HG03439 (cell line): ENCODE data around the gene SLC22A6.
"Not testable (repeated sequence)": the region's sequence is repeated elsewhere in the genome, so short reads cannot be mapped to it uniquely, and the experiment has no call there.

Source experiments
- ATAC-seq: cut with Tn5 transposase; IDR thresholded peaks from one replicate; pipeline ENCODE4 v1.9.1; 2021; ENCODE audit warnings: mild to moderate bottlenecking, moderate library complexity; ENCODE audit not compliant: unreplicated experiment

SLC22A6 gene

GRCh38 chr11:62985041-62985750, 429 bp upstream of the SLC22A6 start:
- ATAC-seq, result no peak

GRCh38 chr11:62983536-62984199, 1.1 kb downstream of the SLC22A6 start:
- ATAC-seq, result no peak

- no peak for ATAC-seq
These were observed 3.0 kb downstream of the SLC22A6 start for GRCh38 chr11:62981743-62982142.

- no peak for ATAC-seq
These were observed 4.5 kb downstream of the SLC22A6 start for GRCh38 chr11:62980133-62980760.

- no peak for ATAC-seq
These were observed 8.7 kb downstream of the SLC22A6 start for GRCh38 chr11:62976109-62976508.

- ATAC-seq, result no peak
These were observed 9.8 kb downstream of the SLC22A6 start for GRCh38 chr11:62974848-62975522.

- ATAC-seq, result no peak
These were observed 19.2 kb downstream of the SLC22A6 start for GRCh38 chr11:62965574-62965973.

- ATAC-seq, result no peak
These were observed 22.4 kb downstream of the SLC22A6 start for GRCh38 chr11:62962391-62962790.

GRCh38 chr11:62961017-62961570, 23.7 kb downstream of the SLC22A6 start:
- ATAC-seq, result no peak

- no peak for ATAC-seq
These were observed 25.3 kb downstream of the SLC22A6 start for GRCh38 chr11:62959422-62959980.

- ATAC-seq, result no peak
These were observed 26.0 kb downstream of the SLC22A6 start for GRCh38 chr11:62958547-62959421.

- ATAC-seq, result no peak
These were observed 27.6 kb downstream of the SLC22A6 start for GRCh38 chr11:62957147-62957546.

- ATAC-seq, result no peak
These were observed 30.3 kb downstream of the SLC22A6 start for GRCh38 chr11:62954478-62954877.

GRCh38 chr11:62953811-62954210, 31.0 kb downstream of the SLC22A6 start:
- ATAC-seq, result no peak

GRCh38 chr11:62948765-62949320, 35.9 kb downstream of the SLC22A6 start:
- ATAC-seq, result no peak

GRCh38 chr11:62945538-62945937, 39.2 kb downstream of the SLC22A6 start:
- not testable (repeated sequence) for ATAC-seq

GRCh38 chr11:62937528-62937927, 47.2 kb downstream of the SLC22A6 start:
- not testable (repeated sequence) for ATAC-seq

- no peak for ATAC-seq
These were observed 50.3 kb downstream of the SLC22A6 start for GRCh38 chr11:62934496-62934785.

GRCh38 chr11:62933750-62934495, 50.8 kb downstream of the SLC22A6 start:
- ATAC-seq, result no peak
